RWPE1 (cell line): ENCODE data around the gene GATAD1.

ENCODE experiments used
- CTCF ChIA-PET: fragments of 350-600 bp; sonication (Branson Sonifier 250); formaldehyde crosslinking; extraction: SDS; loops from one replicate; lab custom pipeline; 2021; lab: Yijun Ruan, JAX
- POLR2A ChIA-PET: fragments of 400-600 bp; formaldehyde crosslinking; extraction: SDS; loops from one replicate; lab custom pipeline; 2020; ENCODE audit warnings: antibody characterized with exemption; ENCODE audit not compliant: low non-redundant PET; lab: Yijun Ruan, JAX
- DNase-seq: peaks from one replicate; pipeline ENCODE4 v3.0.0; 2012; ENCODE audit warnings: low spot score
- H3K27ac ChIP-seq: fragments of 450-650 bp; 2 replicates; pipeline ENCODE4 v1.5.1; 2017
- TF ChIP-seq, protein P1 (sequence below): fragments of 450-650 bp; conservative IDR thresholded peaks from 2 replicates; pipeline ENCODE4 v1.5.1; 2017; ENCODE audit warnings: low read depth, mild to moderate bottlenecking

The GATAD1 gene

DNA sequence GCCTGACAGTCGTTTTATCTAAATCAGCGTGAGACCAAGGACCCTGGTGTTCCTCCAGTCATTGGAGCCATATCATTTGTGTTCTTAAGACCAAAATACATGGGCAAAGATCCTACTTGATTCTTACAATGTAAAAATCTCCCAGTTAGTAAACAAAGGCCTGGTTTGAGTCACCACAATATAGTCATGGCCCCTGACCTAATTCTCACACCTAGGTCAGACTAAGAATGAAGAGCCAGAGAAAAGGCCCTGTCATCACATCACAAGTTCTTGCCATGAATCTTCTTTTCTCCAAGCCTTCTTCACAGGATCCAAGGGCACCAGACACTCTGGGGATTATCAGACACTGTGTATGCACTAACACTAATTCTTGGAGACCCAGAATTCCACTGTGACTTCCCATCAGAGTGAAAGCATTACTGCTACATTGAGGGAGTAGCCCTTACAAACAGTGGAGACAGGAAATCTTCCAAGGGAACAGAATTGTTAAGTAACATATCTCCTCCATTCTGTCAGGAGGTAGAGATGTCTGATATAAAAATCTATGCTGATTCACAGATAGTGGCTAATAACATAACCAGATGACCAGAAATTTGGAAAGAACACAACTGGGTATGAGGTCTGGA lies 38.1 kb downstream of the GATAD1 start:
- H3K27ac ChIP-seq = no peak overlapping the region
- TF ChIP-seq, protein P1, sequence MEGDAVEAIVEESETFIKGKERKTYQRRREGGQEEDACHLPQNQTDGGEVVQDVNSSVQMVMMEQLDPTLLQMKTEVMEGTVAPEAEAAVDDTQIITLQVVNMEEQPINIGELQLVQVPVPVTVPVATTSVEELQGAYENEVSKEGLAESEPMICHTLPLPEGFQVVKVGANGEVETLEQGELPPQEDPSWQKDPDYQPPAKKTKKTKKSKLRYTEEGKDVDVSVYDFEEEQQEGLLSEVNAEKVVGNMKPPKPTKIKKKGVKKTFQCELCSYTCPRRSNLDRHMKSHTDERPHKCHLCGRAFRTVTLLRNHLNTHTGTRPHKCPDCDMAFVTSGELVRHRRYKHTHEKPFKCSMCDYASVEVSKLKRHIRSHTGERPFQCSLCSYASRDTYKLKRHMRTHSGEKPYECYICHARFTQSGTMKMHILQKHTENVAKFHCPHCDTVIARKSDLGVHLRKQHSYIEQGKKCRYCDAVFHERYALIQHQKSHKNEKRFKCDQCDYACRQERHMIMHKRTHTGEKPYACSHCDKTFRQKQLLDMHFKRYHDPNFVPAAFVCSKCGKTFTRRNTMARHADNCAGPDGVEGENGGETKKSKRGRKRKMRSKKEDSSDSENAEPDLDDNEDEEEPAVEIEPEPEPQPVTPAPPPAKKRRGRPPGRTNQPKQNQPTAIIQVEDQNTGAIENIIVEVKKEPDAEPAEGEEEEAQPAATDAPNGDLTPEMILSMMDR = no peak
- ChIA-PET POLR2A (no interaction called here), CTCF (no interaction called here)
- DNase-seq = no peak

DNA sequence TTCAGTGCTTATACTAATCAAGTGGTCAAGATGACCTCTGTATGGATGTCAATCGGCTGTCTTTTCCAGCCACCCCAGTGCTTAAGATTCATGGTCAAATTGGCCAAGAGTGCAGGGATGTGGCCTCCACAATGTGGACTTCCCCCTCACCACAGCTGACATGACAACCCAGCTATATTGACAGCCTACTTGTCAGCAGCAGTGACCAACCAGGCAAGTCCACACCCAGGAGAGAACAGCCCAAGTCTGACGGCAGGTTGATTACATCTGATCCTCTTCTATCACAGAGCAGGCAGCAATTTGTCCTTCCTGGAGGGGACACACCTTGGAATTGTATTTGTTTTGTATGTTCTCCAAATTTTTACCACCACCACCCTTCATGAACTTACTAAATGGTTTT lies 38.7 kb downstream of the GATAD1 start:
- CTCF ChIA-PET = no interaction called here
- H3K27ac ChIP-seq = no peak overlapping the region
- POLR2A ChIA-PET = no interaction called here
- no peak for DNase-seq
- TF ChIP-seq, protein P1 = no peak

DNA sequence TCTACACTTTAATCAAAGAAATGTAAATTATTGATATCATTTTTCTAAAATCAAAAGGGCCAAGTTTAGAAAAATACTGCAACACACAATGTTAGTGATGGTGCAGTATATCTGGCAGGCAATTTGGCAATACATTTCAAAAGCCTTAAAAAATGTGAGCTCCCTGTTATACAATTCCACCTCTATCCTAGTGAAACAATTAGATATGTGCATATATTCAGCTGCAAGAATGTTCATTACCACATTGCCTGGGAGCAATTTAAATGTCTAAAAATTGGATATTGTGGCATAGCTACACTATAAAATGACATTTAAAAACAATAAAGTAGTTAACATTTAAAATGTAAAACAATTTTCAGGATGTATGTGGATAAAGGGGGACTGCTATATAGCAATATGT lies 40.5 kb downstream of the GATAD1 start:
- no peak for DNase-seq
- POLR2A ChIA-PET = no interaction called here
- CTCF ChIA-PET = interaction anchor here (0.7 kb wide), 1 partner anchor 23 kb away, joined by 4 read pairs; no protein-coding TSS in a partner anchor
- TF ChIP-seq, protein P1 = no peak
- H3K27ac ChIP-seq = no peak overlapping the region

DNA sequence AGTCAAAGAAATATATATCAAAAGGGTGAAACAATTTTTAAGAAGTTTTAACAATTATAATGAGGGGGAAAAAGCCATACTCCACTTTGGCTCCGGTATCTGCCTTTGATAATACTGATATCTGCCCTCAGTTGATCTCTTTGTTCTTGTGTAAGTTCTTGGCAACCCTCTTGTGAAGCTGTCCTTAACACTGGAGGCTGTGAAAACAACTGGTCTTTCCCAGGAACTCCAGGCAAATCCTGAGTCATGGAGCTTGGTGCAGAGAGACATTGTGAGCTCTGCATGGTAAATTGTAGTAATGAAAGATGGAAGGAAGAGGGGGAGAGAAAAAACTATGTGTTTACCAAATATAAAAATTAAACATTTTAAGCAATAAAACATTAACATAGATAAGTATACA lies 42.4 kb downstream of the GATAD1 start:
- DNase-seq = no peak

DNA sequence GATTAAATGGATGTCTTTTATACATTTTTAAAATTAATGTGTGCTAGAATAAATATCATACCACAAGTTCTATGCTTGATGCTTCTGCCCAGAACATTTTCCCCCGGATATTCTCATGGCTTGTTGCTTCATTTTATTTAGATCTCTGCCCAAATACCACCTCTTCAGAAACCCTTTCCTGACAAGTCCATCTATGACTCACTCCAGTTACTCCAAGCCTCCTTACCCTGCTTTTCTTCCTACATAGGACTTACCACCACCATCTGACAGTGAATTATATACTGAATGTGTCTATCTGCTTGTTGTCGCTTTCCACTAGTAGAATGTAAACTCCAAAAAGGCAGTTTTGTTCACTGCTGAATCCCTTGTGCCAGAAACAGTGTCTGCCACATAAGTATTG lies 49.6 kb downstream of the GATAD1 start:
- POLR2A ChIA-PET = no interaction called here

More for the DNA sequence above, 42.4 kb downstream of the GATAD1 start:
- TF ChIP-seq, protein P1 = no peak
- no peak overlapping the region for H3K27ac ChIP-seq
- ChIA-PET POLR2A (no interaction called here), CTCF (no interaction called here)

DNA sequence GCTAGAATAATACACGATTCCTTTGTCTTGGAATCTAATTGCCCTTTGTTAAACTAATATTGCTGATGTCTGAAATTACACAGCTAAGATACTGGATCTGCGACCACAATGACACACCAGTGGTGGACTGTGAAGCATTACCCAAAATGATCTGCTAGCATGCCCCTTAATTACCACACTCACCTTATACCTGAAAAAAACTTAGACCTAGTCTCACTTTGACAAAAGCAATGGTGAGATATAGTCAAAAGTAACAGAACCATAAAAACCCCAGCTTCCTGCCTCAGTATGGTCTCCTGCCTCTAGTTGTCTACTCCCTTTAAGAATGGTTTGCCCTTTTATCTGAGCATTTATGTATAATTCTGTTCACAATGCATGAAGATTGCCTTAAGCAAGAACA lies 51.3 kb downstream of the GATAD1 start:
- TF ChIP-seq, protein P1 = no peak
- H3K27ac ChIP-seq = no peak overlapping the region
- POLR2A ChIA-PET = interaction anchor here (0.7 kb wide), 1 partner anchor 733 kb away, joined by 6 read pairs; no protein-coding TSS in a partner anchor
- CTCF ChIA-PET = no interaction called here
- no peak for DNase-seq

More for the DNA sequence above, 49.6 kb downstream of the GATAD1 start:
- DNase-seq = no peak
- TF ChIP-seq, protein P1 = no peak
- CTCF ChIA-PET = no interaction called here
- no peak overlapping the region for H3K27ac ChIP-seq
